Activated effector memory CD4-positive, alpha-beta T cell treated with anti-CD3 and anti-CD28 coated beads, Interleukin-2, amount 50 U/mL, for 16 hours (primary cell): ENCODE measurements around the gene CPA5.

ENCODE experiments used
- DNase-seq: peaks from one replicate; pipeline ENCODE4 v3.0.0-alpha.2; 2020

Gene CPA5

GRCh38 chr7:130379921-130380860 is 35.6 kb downstream of the CPA5 start, which contains the start of gene CPA1:
CPA1 (plus strand) TSS chr7:130380494; CDS start chr7:130380521, 27 bp downstream.
- DNase-seq = peak; percentile 57

GRCh38 chr7:130380861-130381455 is 36.3 kb downstream of the CPA5 start:
- DNase-seq = peak; percentile 52

GRCh38 chr7:130381468-130382312 is 37.1 kb downstream of the CPA5 start:
- DNase-seq = peak; percentile 55

- DNase-seq = peak; percentile 45
Measured at GRCh38 chr7:130383187-130383980, 38.8 kb downstream of the CPA5 start.

- no peak for DNase-seq
Measured at GRCh38 chr7:130384371-130384801, 39.8 kb downstream of the CPA5 start.

- DNase-seq = peak; percentile 38
Measured at GRCh38 chr7:130384841-130385599, 40.4 kb downstream of the CPA5 start.

- DNase-seq = no peak
Measured at GRCh38 chr7:130385600-130386066, 41.0 kb downstream of the CPA5 start.

GRCh38 chr7:130386876-130387275 is 42.3 kb downstream of the CPA5 start:
- no peak for DNase-seq

GRCh38 chr7:130387306-130387627 is 42.7 kb downstream of the CPA5 start:
- no peak for DNase-seq

- no peak for DNase-seq
Measured at GRCh38 chr7:130387628-130388403, 43.2 kb downstream of the CPA5 start.

- DNase-seq = no peak
Measured at GRCh38 chr7:130388671-130389070, 44.1 kb downstream of the CPA5 start.

GRCh38 chr7:130390486-130390885 is 45.9 kb downstream of the CPA5 start:
- no peak for DNase-seq

- DNase-seq = no peak
Measured at GRCh38 chr7:130393101-130393561, 48.5 kb downstream of the CPA5 start.

- DNase-seq = no peak
Measured at GRCh38 chr7:130393841-130394411, 49.3 kb downstream of the CPA5 start.

- no peak for DNase-seq
Measured at GRCh38 chr7:130394421-130395195, 50.0 kb downstream of the CPA5 start.

- DNase-seq = no peak
Measured at GRCh38 chr7:130395421-130395820, 50.8 kb downstream of the CPA5 start.

GRCh38 chr7:130396109-130396508 is 51.5 kb downstream of the CPA5 start:
- DNase-seq = no peak

GRCh38 chr7:130397051-130397757 is 52.6 kb downstream of the CPA5 start:
- no peak for DNase-seq

- no peak for DNase-seq
Measured at GRCh38 chr7:130397758-130398073, 53.1 kb downstream of the CPA5 start.
